WTC11 (cell line): ENCODE results near the gene PEX6. TPM values are rescaled to one million over a fixed set of nuclear protein-coding genes. Genes with fewer than 3 reads are reported as not detected.

Source experiments
- ATAC-seq: fragments of 200-7000 bp; cut with Tn5 transposase; 2 replicates; pipeline ENCODE4 v1.10.0; 2021; ENCODE audit warnings: mild to moderate bottlenecking, moderate library complexity
- CTCF ChIA-PET: fragments of 300-600 bp; sonication (Branson Sonifier 250); formaldehyde crosslinking; loops from one replicate; lab custom pipeline; 2021; ENCODE audit warnings: antibody characterized with exemption; lab: Charles Lee
- POLR2A ChIA-PET: fragments of 350-600 bp; sonication (Branson Sonifier 250); formaldehyde crosslinking; loops from one replicate; lab custom pipeline; 2021; ENCODE audit warnings: antibody characterized with exemption; lab: Charles Lee
- DNase-seq: peaks from one replicate; pipeline ENCODE4 v3.0.0; 2021; ENCODE audit warnings: low spot score
- H3K27ac Mint-ChIP-seq: 2 replicates; pipeline ENCODE4 v1.8.0; 2021; ENCODE audit warnings: mixed read lengths
- H3K27me3 Mint-ChIP-seq: 2 replicates; pipeline ENCODE4 v1.8.0; 2021; ENCODE audit warnings: low read depth, mild to moderate bottlenecking, moderate library complexity, mixed read lengths
- H3K36me3 Mint-ChIP-seq: 2 replicates; pipeline ENCODE4 v1.8.0; 2021; ENCODE audit warnings: mixed read lengths
- H3K4me1 Mint-ChIP-seq: 2 replicates; pipeline ENCODE4 v1.8.0; 2022; ENCODE audit warnings: mixed read lengths
- H3K4me3 Mint-ChIP-seq: 2 replicates; pipeline ENCODE4 v1.8.0; 2021; ENCODE audit warnings: mild to moderate bottlenecking, moderate library complexity, mixed read lengths
- H3K9me3 Mint-ChIP-seq: 2 replicates; pipeline ENCODE4 v1.8.0; 2021; ENCODE audit warnings: mixed read lengths
- ATF3 ChIP-seq: sonication (generic); formaldehyde crosslinking; conservative IDR thresholded peaks from 2 replicates; pipeline ENCODE4 v1.8.1; 2022; ENCODE audit warnings: mild to moderate bottlenecking, missing genetic modification reagents
- CREM ChIP-seq: sonication (generic); formaldehyde crosslinking; IDR thresholded peaks from 2 replicates; pipeline ENCODE4 v1.8.1; 2022; ENCODE audit warnings: mild to moderate bottlenecking, missing genetic modification reagents, moderate library complexity
- E2F5 ChIP-seq: sonication (generic); formaldehyde crosslinking; IDR thresholded peaks from 2 replicates; pipeline ENCODE4 v1.8.1; 2022; ENCODE audit warnings: mild to moderate bottlenecking, moderate library complexity, missing genetic modification reagents
- FOXK1 ChIP-seq: sonication (generic); formaldehyde crosslinking; IDR thresholded peaks from 2 replicates; pipeline ENCODE4 v1.8.0; 2022; ENCODE audit warnings: mild to moderate bottlenecking, moderate library complexity, missing genetic modification reagents
- FOXP4 ChIP-seq: sonication (generic); formaldehyde crosslinking; IDR thresholded peaks from 2 replicates; pipeline ENCODE4 v1.8.0; 2022; ENCODE audit warnings: mild to moderate bottlenecking, missing genetic modification reagents
- GTF2I ChIP-seq: fragments of 250-450 bp; sonication (Bioruptor Pico); conservative IDR thresholded peaks from 2 replicates; pipeline ENCODE4 v1.4.0; 2021; ENCODE audit warnings: mild to moderate bottlenecking
- MYBL2 ChIP-seq: sonication (generic); formaldehyde crosslinking; IDR thresholded peaks from 2 replicates; pipeline ENCODE4 v1.8.1; 2023; ENCODE audit warnings: mild to moderate bottlenecking, moderate library complexity, missing genetic modification reagents
- NFATC4 ChIP-seq: fragments of 250-450 bp; sonication (Bioruptor Pico); IDR thresholded peaks from 2 replicates; pipeline ENCODE4 v1.9.0; 2021; ENCODE audit warnings: mild to moderate bottlenecking
- NFE2L1 ChIP-seq: sonication (generic); formaldehyde crosslinking; IDR thresholded peaks from 2 replicates; pipeline ENCODE4 v1.8.1; 2023; ENCODE audit warnings: missing genetic modification reagents
- NFYB ChIP-seq: sonication (generic); formaldehyde crosslinking; conservative IDR thresholded peaks from 2 replicates; pipeline ENCODE4 v1.8.0; 2022; ENCODE audit warnings: low read depth, missing genetic modification reagents
- SMAD3 ChIP-seq: sonication (generic); formaldehyde crosslinking; IDR thresholded peaks from 2 replicates; pipeline ENCODE4 v1.8.0; 2022; ENCODE audit warnings: missing genetic modification reagents, mild to moderate bottlenecking, borderline replicate concordance
- SOX15 ChIP-seq: fragments of 250-450 bp; sonication (Bioruptor Pico); IDR thresholded peaks from 2 replicates; pipeline ENCODE4 v1.9.0; 2021; ENCODE audit warnings: mild to moderate bottlenecking
- TP53 ChIP-seq: sonication (generic); formaldehyde crosslinking; IDR thresholded peaks from 2 replicates; pipeline ENCODE4 v1.8.1; 2023; ENCODE audit warnings: mild to moderate bottlenecking, missing genetic modification reagents
- USF1 ChIP-seq: sonication (generic); formaldehyde crosslinking; IDR thresholded peaks from 2 replicates; pipeline ENCODE4 v1.8.0; 2022; ENCODE audit warnings: mild to moderate bottlenecking, missing genetic modification reagents
- ZBTB43 ChIP-seq: sonication (generic); formaldehyde crosslinking; IDR thresholded peaks from 2 replicates; pipeline ENCODE4 v1.8.1; 2023; ENCODE audit warnings: mild to moderate bottlenecking, missing genetic modification reagents
- ZNF138 ChIP-seq: sonication (generic); formaldehyde crosslinking; conservative IDR thresholded peaks from 2 replicates; pipeline ENCODE4 v1.8.1; 2022; ENCODE audit warnings: mild to moderate bottlenecking, moderate library complexity, missing genetic modification reagents
- ZNF219 ChIP-seq: sonication (generic); formaldehyde crosslinking; IDR thresholded peaks from 2 replicates; pipeline ENCODE4 v1.8.0; 2023; ENCODE audit warnings: missing genetic modification reagents, mild to moderate bottlenecking, borderline replicate concordance
- ZNF263 ChIP-seq: sonication (generic); formaldehyde crosslinking; IDR thresholded peaks from 2 replicates; pipeline ENCODE4 v1.8.1; 2022; ENCODE audit warnings: low read depth, mild to moderate bottlenecking, moderate library complexity, missing genetic modification reagents
- ZNF317 ChIP-seq: sonication (generic); formaldehyde crosslinking; IDR thresholded peaks from 2 replicates; pipeline ENCODE4 v1.8.1; 2023; ENCODE audit warnings: low read depth, mild to moderate bottlenecking, moderate library complexity, missing genetic modification reagents, borderline replicate concordance
- ZSCAN18 ChIP-seq: fragments of 250-450 bp; sonication (Bioruptor Pico); IDR thresholded peaks from 2 replicates; pipeline ENCODE4 v2.1.2; 2022; ENCODE audit warnings: mild to moderate bottlenecking, moderate library complexity
- total RNA-seq: library from RNA; stranded (reverse); gene quantifications from 3 replicates; pipeline ENCODE4 v1.2.3, GENCODE V29; 2021

PEX6 gene
- total RNA-seq, 1 experiment from 2014 or later: 8.2 TPM

GRCh38 chr6:42968783-42969182 lies 10.2 kb downstream of the PEX6 start (continued):
- TF ChIP-seq NFYB: no peak
- TF ChIP-seq SMAD3: no peak
- no peak for TF ChIP-seq ATF3 (CRISPR knock-in tag)
- TF ChIP-seq, all 79 proteins: peak for 0

- ATAC-seq: no peak
- TF ChIP-seq GTF2I (CRISPR knock-in tag) (no peak), NFATC4 (no peak), FOXP4 (CRISPR knock-in tag) (no peak), TP53 (no peak), CREM (no peak), ZSCAN18 (CRISPR knock-in tag) (no peak), ZNF317 (CRISPR knock-in tag) (no peak), ZNF263 (CRISPR knock-in tag) (no peak), USF1 (CRISPR knock-in tag) (no peak), FOXK1 (CRISPR knock-in tag) (no peak), ZNF138 (no peak), NFYB (no peak), ZBTB43 (CRISPR knock-in tag) (no peak), NFE2L1 (CRISPR knock-in tag) (no peak), E2F5 (CRISPR knock-in tag) (no peak), MYBL2 (CRISPR knock-in tag) (no peak), SOX15 (CRISPR knock-in tag) (no peak), ZNF219 (CRISPR knock-in tag) (no peak)
- DNase-seq: no peak
- ChIA-PET POLR2A (no interaction called here), CTCF (interaction anchor here (0.5 kb wide), 1 partner anchor 240 kb away, joined by 3 read pairs; no protein-coding TSS in a partner anchor)
- Mint-ChIP-seq H3K27me3 (no peaks in the 10 kb centered on the region), H3K36me3 (no peaks in the 10 kb centered on the region), H3K9me3 (no peaks in the 10 kb centered on the region), H3K4me3 (no peak overlapping the region), H3K27ac (no peak overlapping the region), H3K4me1 (0 out of 2 replicates have a peak, but pooled peaks cover 4% of the 10 kb centered on the region)
These were observed 10.8 kb downstream of the PEX6 start for GRCh38 chr6:42968126-42968701.
